SK-N-SH treated with all-trans-retinoic acid at 6 μM for 48 hours (cell line): ENCODE data around the gene KLHDC8A.

Experiments
- ARNTL ChIP-seq: fragments of 450-650 bp; formaldehyde crosslinking; IDR thresholded peaks from 2 replicates; pipeline ENCODE4 v1.5.0; 2020; ENCODE audit warnings: low read depth, mild to moderate bottlenecking, moderate library complexity, borderline replicate concordance
- BACH2 ChIP-seq: fragments of 250-450 bp; sonication (Bioruptor Pico); IDR thresholded peaks from 2 replicates; pipeline ENCODE4 v1.9.0; 2021; ENCODE audit warnings: mild to moderate bottlenecking, borderline replicate concordance
- CSDC2 ChIP-seq: fragments of 250-450 bp; sonication (Bioruptor Pico); IDR thresholded peaks from 2 replicates; pipeline ENCODE4 v1.5.0; 2020; ENCODE audit warnings: mild to moderate bottlenecking, moderate library complexity
- ESRRG ChIP-seq: fragments of 250-450 bp; sonication (Bioruptor Pico); IDR thresholded peaks from 2 replicates; pipeline ENCODE4 v1.6.1; 2021; ENCODE audit warnings: mild to moderate bottlenecking
- OSR1 ChIP-seq: fragments of 250-450 bp; sonication (Bioruptor Pico); IDR thresholded peaks from 2 replicates; pipeline ENCODE4 v1.8.0; 2022; ENCODE audit warnings: moderate library complexity, mild to moderate bottlenecking, inconsistent platforms
- PPARA ChIP-seq: fragments of 250-450 bp; sonication (Bioruptor Pico); IDR thresholded peaks from 2 replicates; pipeline ENCODE4 v1.5.0; 2020; ENCODE audit warnings: mild to moderate bottlenecking, borderline replicate concordance
- TOX ChIP-seq: fragments of 250-450 bp; sonication (Bioruptor Pico); IDR thresholded peaks from 2 replicates; pipeline ENCODE4 v1.8.0; 2021; ENCODE audit warnings: mild to moderate bottlenecking, moderate library complexity, borderline replicate concordance
- ZNF565 ChIP-seq: fragments of 450-650 bp; formaldehyde crosslinking; conservative IDR thresholded peaks from 2 replicates; pipeline ENCODE4 v1.5.0; 2020; ENCODE audit warnings: low read depth, mild to moderate bottlenecking, moderate library complexity
- ZNF70 ChIP-seq: fragments of 450-650 bp; formaldehyde crosslinking; IDR thresholded peaks from 2 replicates; pipeline ENCODE4 v1.5.0; 2020; ENCODE audit warnings: mild to moderate bottlenecking, moderate library complexity
- TF ChIP-seq, protein P1 (sequence below): fragments of 250-450 bp; sonication (Bioruptor Pico); IDR thresholded peaks from 2 replicates; pipeline ENCODE4 v1.5.1; 2020; ENCODE audit warnings: low read depth, mild to moderate bottlenecking, moderate library complexity
- TF ChIP-seq, protein P2 (sequence below): fragments of 250-450 bp; sonication (Bioruptor Pico); IDR thresholded peaks from 2 replicates; pipeline ENCODE4 v1.8.0; 2020; ENCODE audit warnings: mild to moderate bottlenecking, moderate library complexity, borderline replicate concordance

DNA sequence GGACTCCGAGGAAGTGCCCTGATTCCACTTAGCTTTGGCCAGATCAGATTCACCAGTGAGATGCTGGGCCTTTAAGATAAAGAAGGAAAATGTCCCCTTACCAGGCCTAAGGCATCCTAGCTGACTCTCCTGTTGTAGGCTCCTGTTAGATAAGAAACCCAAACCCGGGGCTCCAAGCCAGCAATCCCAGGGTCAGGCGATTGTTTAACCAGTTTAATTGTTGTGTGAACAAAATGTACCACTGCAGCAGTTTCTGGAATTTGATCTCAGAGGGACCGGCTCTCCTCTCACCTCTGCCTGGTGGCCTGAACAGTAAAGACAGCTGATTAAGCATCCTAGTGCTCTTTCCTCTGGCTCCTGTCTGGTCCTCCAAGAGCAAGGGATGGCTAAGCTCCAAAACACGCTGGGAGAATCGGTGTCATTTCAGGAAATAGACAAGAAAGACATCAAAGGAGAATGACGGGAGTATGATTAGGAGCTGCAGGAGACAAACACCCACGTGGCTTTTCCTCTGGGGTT lies 9.3 kb upstream of the KLHDC8A start:
- no peak for TF ChIP-seq ARNTL
- no peak for TF ChIP-seq TOX (CRISPR knock-in tag)
- TF ChIP-seq ZNF565 (CRISPR knock-in tag) = no peak
- TF ChIP-seq CSDC2 = no peak
- TF ChIP-seq, protein P1, sequence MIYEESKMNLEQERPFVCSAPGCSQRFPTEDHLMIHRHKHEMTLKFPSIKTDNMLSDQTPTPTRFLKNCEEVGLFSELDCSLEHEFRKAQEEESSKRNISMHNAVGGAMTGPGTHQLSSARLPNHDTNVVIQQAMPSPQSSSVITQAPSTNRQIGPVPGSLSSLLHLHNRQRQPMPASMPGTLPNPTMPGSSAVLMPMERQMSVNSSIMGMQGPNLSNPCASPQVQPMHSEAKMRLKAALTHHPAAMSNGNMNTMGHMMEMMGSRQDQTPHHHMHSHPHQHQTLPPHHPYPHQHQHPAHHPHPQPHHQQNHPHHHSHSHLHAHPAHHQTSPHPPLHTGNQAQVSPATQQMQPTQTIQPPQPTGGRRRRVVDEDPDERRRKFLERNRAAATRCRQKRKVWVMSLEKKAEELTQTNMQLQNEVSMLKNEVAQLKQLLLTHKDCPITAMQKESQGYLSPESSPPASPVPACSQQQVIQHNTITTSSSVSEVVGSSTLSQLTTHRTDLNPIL (CRISPR knock-in tag) = no peak
- TF ChIP-seq OSR1 = no peak
- TF ChIP-seq, protein P2, sequence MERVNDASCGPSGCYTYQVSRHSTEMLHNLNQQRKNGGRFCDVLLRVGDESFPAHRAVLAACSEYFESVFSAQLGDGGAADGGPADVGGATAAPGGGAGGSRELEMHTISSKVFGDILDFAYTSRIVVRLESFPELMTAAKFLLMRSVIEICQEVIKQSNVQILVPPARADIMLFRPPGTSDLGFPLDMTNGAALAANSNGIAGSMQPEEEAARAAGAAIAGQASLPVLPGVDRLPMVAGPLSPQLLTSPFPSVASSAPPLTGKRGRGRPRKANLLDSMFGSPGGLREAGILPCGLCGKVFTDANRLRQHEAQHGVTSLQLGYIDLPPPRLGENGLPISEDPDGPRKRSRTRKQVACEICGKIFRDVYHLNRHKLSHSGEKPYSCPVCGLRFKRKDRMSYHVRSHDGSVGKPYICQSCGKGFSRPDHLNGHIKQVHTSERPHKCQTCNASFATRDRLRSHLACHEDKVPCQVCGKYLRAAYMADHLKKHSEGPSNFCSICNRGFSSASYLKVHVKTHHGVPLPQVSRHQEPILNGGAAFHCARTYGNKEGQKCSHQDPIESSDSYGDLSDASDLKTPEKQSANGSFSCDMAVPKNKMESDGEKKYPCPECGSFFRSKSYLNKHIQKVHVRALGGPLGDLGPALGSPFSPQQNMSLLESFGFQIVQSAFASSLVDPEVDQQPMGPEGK = no peak
- no peak for TF ChIP-seq ESRRG (CRISPR knock-in tag)
- no peak for TF ChIP-seq PPARA
- TF ChIP-seq ZNF70 (CRISPR knock-in tag) = no peak
- no peak for TF ChIP-seq BACH2 (CRISPR knock-in tag)
